GM12872 (cell line): ENCODE results near the gene ZNF316.

Source experiments
- TF ChIP-seq, protein P1 (sequence below): IDR thresholded peaks from 3 replicates; pipeline ENCODE4 v1.5.1; 2011; ENCODE audit warnings: low read depth, mild to moderate bottlenecking, low read length, moderate library complexity; ENCODE audit not compliant: insufficient read depth

Gene ZNF316

DNA sequence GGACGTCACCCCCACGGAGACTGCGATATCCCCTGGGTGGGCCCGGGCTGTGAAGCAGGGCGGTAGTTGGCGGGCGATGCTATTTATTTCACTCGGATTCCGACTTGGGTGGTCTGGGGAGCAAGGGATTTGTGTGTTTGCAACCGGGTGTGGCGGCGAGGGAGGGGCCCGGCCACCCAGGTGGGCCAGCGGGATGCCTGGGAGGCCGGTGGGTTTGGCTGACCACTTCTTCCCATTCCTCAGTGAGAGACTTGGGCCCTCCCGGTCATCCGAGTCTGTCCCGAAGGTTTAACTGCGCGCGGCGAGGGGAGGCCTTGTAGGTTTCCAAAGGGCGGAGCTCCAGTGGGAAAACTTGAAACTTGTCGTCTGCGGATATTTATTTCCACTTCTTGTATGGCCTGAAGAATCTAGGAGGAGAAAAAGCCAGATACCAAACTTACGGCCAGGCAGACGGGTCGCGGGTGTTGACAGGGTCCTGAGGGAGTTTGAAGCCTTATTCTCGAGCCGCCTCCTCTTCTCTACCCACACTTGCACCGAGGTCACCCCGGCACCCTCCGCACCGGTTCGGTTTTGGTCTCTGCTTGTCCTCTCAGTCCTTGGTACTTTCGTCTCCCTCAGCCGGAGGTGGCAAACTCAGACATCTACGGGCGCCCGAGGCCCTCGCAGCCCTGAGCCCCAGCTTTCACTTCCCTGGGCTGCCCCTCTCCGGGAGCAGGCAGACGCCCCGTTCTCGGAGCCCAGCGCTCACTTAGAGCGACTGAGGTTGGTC, 17.9 kb downstream of the ZNF316 start:
- TF ChIP-seq, protein P1, sequence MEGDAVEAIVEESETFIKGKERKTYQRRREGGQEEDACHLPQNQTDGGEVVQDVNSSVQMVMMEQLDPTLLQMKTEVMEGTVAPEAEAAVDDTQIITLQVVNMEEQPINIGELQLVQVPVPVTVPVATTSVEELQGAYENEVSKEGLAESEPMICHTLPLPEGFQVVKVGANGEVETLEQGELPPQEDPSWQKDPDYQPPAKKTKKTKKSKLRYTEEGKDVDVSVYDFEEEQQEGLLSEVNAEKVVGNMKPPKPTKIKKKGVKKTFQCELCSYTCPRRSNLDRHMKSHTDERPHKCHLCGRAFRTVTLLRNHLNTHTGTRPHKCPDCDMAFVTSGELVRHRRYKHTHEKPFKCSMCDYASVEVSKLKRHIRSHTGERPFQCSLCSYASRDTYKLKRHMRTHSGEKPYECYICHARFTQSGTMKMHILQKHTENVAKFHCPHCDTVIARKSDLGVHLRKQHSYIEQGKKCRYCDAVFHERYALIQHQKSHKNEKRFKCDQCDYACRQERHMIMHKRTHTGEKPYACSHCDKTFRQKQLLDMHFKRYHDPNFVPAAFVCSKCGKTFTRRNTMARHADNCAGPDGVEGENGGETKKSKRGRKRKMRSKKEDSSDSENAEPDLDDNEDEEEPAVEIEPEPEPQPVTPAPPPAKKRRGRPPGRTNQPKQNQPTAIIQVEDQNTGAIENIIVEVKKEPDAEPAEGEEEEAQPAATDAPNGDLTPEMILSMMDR: no peak

DNA sequence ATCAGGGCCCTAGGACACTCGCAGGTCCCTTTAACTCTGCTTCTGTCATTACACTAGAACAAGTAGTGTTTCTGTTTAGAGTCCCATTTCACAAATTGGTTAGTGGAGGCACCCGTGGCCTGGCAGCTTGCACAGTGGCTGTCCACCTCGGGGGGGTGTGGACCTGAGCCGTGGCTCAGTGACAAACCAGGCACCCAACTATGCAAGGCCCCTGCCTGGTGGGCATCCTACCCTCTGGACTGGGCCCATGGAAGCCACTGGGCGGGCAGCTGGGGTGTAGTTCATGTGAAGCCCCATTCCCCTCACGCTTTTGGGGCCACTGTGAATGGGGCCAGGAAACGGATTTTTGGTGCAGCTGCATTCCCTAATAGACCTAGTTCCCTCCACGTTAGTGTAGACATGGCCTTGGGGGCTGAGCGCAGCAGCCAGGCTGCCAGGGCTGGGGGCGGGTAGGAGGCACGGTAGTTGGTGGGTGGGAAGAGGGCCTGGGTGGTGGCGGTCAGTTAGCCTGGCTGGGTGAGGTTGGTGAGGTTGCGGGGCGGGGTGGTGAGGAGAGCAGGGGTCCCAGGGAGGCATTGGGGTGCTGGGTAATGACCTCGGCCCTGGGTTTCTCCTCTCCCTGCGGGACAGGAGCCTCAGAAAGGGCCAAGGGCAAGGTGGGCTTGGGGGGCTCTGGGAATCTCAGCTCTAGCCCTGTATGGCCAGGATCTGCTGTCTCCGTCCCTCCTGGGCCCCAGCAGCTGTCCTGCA, 18.7 kb downstream of the ZNF316 start:
- TF ChIP-seq, protein P1: no peak

DNA sequence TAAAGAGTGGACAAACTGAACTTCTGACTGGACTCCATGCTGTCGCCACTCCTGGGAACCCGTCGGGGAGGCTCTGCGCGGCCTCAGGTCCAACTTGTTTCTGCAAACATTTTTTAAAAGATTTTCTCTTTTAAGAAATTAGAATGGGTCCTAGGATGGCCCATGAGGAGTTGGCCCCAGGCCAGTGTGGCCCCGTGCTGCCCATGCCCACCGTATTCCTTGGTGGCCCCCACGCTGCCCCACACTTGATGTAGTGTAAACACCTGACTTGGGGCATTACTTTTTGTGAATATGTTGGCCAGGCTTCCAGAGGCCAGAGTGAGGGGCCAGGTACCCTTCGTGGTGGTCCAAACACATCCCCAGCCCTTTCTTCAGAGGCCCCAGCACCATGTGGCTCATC, 19.3 kb downstream of the ZNF316 start:
- TF ChIP-seq, protein P1: no peak

DNA sequence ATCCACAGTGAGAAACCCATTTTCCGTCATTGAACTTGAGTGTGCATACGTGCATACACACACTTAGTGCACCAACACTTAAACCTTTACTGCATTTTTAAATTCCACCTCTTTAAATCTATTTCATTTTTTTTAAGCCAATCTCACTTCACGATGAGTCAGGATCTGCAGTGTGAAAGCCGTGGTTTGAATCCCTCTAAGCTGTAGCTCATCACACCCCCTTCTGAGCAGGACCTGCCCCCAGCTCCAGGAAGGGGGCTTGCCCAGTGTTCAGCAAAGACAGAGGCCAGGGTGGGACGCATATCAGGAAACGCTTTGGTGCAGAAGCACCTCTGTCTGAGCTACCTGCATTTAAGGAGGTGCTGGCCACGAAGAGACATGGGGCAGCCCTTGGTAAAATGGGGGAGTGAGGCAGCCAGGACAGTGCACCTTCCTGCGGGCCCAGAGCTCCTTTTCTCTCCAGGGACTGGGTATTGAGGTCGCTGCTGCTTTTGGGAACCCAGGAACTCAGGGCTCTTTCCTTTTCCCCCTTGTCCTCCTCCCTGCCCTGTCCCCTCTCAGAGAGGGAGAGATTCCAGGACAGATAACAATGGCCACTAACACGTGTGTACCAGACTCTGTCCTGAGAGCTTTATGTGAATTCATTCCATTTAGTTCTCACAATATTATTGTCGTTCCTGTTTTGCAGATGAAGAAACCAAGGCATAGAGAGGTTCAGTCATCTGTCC, 21.7 kb downstream of the ZNF316 start:
- TF ChIP-seq, protein P1: no peak

DNA sequence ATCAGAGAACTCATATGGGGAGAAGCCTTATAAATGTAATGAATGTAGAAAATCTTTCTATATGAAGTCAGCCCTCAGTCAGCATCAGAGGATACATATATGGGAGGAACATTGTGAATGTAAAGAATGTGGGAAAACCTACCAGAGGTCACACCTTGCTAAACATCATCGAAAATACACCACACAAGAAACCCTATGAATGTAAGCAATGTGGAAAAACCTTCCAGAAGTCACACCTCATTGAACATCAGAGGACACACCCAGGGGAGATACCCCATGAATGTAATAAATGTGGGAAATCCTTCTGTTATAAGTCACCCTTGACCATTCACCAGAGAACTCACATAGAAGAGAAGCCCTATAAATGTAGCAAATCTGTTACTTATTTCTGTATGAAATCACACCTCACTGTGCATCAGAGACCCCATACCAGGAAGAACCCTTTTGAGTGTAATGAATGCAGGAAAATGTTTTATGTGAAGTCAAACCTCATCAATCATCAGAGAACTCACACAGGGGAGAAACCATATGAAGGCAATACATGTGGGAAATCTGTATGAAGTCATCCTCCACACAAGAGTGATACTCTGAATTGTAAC, 38.8 kb downstream of the ZNF316 start:
- TF ChIP-seq, protein P1: no peak

DNA sequence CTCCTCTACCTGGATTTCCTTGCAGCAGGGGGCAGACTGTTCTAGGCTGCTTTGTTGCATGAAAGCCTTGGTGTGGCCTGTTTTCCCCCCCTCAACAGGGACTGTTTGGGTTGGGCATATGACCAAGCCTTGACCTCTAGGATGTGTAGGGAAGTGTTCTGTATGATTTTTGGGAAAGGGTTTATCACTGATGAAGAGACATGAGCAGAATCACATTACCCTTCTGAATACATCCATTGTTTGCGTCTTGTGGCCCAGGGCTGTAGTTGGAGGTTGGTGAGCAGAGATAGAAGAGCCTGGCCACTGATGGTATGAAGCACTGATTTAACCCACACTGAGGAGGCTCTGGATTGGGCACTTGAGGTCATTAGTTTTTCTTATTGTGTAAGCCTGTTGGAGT, 43.0 kb downstream of the ZNF316 start:
- TF ChIP-seq, protein P1: no peak

DNA sequence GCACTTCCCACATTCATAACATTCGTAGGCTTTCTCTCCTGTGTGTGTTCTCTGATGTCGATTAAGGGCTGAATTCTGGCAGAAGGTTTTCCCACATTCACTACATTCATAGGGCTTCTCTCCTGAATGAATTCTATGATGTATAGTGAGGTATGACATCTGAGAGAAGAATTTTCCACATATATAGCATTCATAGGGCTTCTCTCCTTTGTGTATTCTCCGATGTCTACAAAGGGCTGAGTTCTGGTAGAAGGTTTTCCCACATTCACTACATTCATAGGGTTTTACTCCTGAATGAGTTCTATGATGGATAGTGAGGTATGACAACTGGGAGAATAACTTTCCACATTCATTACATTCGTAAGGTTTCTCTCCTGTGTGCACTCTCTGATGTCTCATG, 54.0 kb downstream of the ZNF316 start:
- TF ChIP-seq, protein P1: no peak
